Uterus (tissue), 2 donors: ENCODE results near the gene XKRX.

Source experiments
- CTCF ChIP-seq, 4 experiments: fragments of 200-600 bp in 2 of 4; fragments of 450-650 bp in 2 of 4; sonication (generic) in 2 of 4; IDR thresholded peaks; one replicate each; pipeline ENCODE4 v1.5.1; 2016 to 2019; ENCODE audit warnings: antibody characterized with exemption in 4 of 4, mild to moderate bottlenecking in 2 of 4, moderate library complexity in 1 of 4
- POLR2A ChIP-seq, 2 donors: fragments of 450-650 bp; IDR thresholded peaks; one replicate each; pipeline ENCODE4 v1.6.1; 2016; ENCODE audit warnings: antibody characterized with exemption in 2 of 2, mild to moderate bottlenecking in 1 of 2, moderate library complexity in 1 of 2

DNA sequence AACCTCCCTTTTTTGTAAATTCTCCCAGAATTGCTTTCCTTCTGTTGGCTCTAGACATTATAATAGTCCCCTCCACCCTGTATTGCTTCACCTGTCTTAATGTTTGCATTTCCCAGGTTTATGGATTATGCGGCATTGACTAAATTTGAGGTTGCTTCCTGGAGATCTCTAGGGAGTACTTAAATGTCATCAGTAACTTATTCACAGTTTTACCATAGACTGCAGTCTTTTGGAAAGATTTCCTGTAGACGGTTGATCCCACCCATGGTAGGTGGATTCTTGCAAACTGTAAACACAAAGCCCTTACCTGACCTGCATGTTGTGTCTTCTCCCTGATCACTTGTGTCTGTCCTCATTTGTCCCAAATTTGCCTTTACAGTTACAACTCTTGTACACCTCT lies 48.3 kb downstream of the XKRX start:
- TF ChIP-seq CTCF (IDR thresholded peaks at IDR 0.05) (no peak), POLR2A (IDR thresholded peaks at IDR 0.05) (no peak)
